Measurements from ENCODE around the gene MED1.

GRCh38 chr17:39402244-39402889 is 48.7 kb downstream of the MED1 start:
- TF ChIP-seq POLR2A (IDR thresholded peaks at IDR 0.05) (no peak), CTCF (IDR thresholded peaks at IDR 0.05) (no peak)

All from thyroid gland (tissue), 4 donors.